Small intestine (tissue), 7 donors: ENCODE measurements around the gene EMILIN3. TPM values are rescaled to one million over a fixed set of nuclear protein-coding genes. Genes with fewer than 3 reads are reported as not detected.

Experiments used
- DNase-seq, 2 donors: peaks; one replicate each; pipeline versions ENCODE4 v3.0.0 to v3.0.0-alpha.2; 2013
- FAIRE-seq: peaks from 2 replicates; lab custom pipeline; 2012; peaks lifted over from hg19 to GRCh38; lab: Jason Lieb, UNC
- H3K27ac ChIP-seq, 3 donors: one replicate each; pipeline ENCODE4 v1.5.1; 2013; ENCODE audit warnings: low read length in 2 of 3, mild to moderate bottlenecking in 2 of 3, control low read depth in 1 of 3, inconsistent platforms in 1 of 3, low read depth in 1 of 3, moderate library complexity in 1 of 3
- H3K27me3 ChIP-seq, 3 donors: one replicate each; pipeline ENCODE4 v1.6.1; 2013; ENCODE audit warnings: low read length in 3 of 3, inconsistent platforms in 1 of 3; ENCODE audit not compliant: control insufficient read depth in 3 of 3, insufficient read depth in 3 of 3
- H3K36me3 ChIP-seq, 3 donors: one replicate each; pipeline ENCODE4 v1.6.1; 2013; ENCODE audit warnings: low read length in 3 of 3, inconsistent platforms in 1 of 3, low read depth in 1 of 3, mild to moderate bottlenecking in 1 of 3, moderate library complexity in 1 of 3; ENCODE audit not compliant: control insufficient read depth in 3 of 3, insufficient read depth in 2 of 3
- H3K4me1 ChIP-seq, 3 donors: one replicate each; pipeline ENCODE4 v1.6.1; 2013; ENCODE audit warnings: low read length in 2 of 3, inconsistent platforms in 1 of 3, low read depth in 1 of 3, mild to moderate bottlenecking in 1 of 3, moderate library complexity in 1 of 3; ENCODE audit not compliant: control insufficient read depth in 3 of 3, insufficient read depth in 2 of 3
- H3K4me3 ChIP-seq, 3 donors: one replicate each; pipeline ENCODE4 v1.5.1; 2013; ENCODE audit warnings: low read length in 3 of 3, control low read depth in 1 of 3, inconsistent platforms in 1 of 3, low read depth in 1 of 3, mild to moderate bottlenecking in 1 of 3, moderate library complexity in 1 of 3
- H3K9me3 ChIP-seq, 2 donors: one replicate each; pipeline ENCODE4 v1.6.1; 2013; ENCODE audit warnings: low read depth in 1 of 2, low read length in 1 of 2; ENCODE audit not compliant: control insufficient read depth in 2 of 2, insufficient read depth in 1 of 2
- WGBS, 3 donors: extraction: QIAGEN DNeasy Blood & Tissue Kit; methylation state at CpG; one replicate each; pipeline ENCODE4 v1.1.7; 2013; 5-methylcytosine and 5-hydroxymethylcytosine counted together
- polyA plus RNA-seq, 4 donors: library from polyadenylated mRNA; stranded (reverse) in 3 of 4; unstranded in 1 of 4; fragments of 200-250 nt in 3 of 4; fragments of 120-200 nt in 1 of 4; gene quantifications; one replicate each; pipeline versions ENCODE4 v1.2.1 to v1.2.3, GENCODE V29; 2013
- donor health status: healthy with polysubstance abuse.
- donor health status: control.
- donor health status: control.
- donor health status: Bipolar disorder and iron deficiency.
- donor health status: healthy.

The EMILIN3 gene
- polyA plus RNA-seq, 4 donors, result 0.54 to 2.6 (median 1.3) TPM

- Histone ChIP-seq H3K27me3 (no peaks in the 10 kb centered on the region), H3K4me1 (no peaks in the 10 kb centered on the region), H3K27ac (no peak overlapping the region), H3K9me3 (no peaks in the 10 kb centered on the region), H3K4me3 (no peak overlapping the region), H3K36me3 (peaks cover 5 to 84% (median 16%) of the 10 kb centered on the region in 3 donors)
- 71 to 84% (median 75%) methylated on average over 4 of the region's 4 CpGs for WGBS, 3 donors
- DNase-seq (no peak), FAIRE-seq (no peak)
Measured at GRCh38 chr20:41352106-41352505, 14.5 kb downstream of the EMILIN3 start.

DNA sequence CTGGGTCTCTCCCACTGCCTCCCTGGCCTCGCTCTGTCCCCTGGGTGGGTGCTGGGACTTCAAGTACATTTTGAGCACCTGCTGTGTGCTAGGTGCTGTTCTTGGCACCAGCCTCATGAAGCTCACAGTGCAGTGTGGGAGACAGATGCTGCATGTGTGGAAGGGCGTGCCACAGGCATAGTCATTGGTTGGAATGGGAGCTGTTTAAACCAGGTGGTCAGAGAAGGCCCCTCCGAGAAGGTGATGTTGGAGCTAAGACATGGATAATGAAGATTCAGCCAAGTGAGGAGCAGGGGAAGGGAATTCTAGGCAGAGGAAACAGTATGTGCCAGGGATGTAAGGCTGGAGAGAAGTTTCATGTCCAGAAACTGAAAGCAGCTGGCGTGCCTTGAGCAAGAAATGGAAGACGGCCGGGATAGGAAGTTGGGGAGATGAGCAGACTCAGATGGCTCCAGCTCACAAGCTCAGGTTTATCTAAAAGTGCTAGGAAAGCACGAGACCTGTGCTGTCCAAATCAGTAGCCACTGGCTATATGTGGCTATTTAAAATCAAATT is 16.1 kb downstream of the EMILIN3 start:
- no peak overlapping the region for H3K27ac ChIP-seq
- H3K36me3 ChIP-seq, result peaks cover 5 to 77% (median 14%) of the 10 kb centered on the region in 3 donors
- no peak overlapping the region for H3K4me3 ChIP-seq
- H3K27me3 ChIP-seq, result no peaks in the 10 kb centered on the region
- DNase-seq (no peak), FAIRE-seq (no peak)
- no peaks in the 10 kb centered on the region for H3K4me1 ChIP-seq
- H3K9me3 ChIP-seq, result no peaks in the 10 kb centered on the region
- 74 to 92% (median 84%) methylated on average over 7 of the region's 7 CpGs for WGBS, 3 donors

DNA sequence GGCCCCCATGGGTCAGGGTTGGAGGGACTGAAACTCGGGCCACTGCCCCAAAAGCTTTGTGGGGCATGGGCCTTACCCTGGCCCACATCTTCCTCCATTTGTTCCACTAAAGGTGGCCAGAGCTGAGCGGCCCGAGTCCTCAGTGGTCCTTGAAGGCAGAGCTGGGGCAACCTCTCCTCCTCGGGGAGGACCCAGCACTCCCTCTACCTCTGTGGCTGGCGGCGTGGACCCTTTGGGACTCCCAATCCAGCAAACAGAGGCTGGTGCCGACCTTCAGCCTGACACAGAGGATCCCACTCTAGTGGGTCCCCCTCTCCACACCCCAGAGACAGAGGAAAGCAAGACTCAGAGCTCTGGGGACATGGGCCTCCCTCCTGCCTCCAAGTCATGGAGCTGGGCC is 16.7 kb downstream of the EMILIN3 start:
- Histone ChIP-seq H3K4me1 (no peaks in the 10 kb centered on the region), H3K4me3 (no peak overlapping the region), H3K36me3 (peaks cover 5 to 77% (median 11%) of the 10 kb centered on the region in 3 donors), H3K27me3 (no peaks in the 10 kb centered on the region), H3K9me3 (no peaks in the 10 kb centered on the region), H3K27ac (no peak overlapping the region)
- no peak for FAIRE-seq
- WGBS, 3 donors, result 83 to 91% (median 90%) methylated on average over 7 of the region's 7 CpGs
- DNase-seq, result no peak

- no peak for FAIRE-seq
- Histone ChIP-seq H3K9me3 (no peaks in the 10 kb centered on the region), H3K27me3 (no peaks in the 10 kb centered on the region), H3K36me3 (peaks cover 2 to 76% (median 11%) of the 10 kb centered on the region in 3 donors), H3K4me3 (no peak overlapping the region), H3K4me1 (no peaks in the 10 kb centered on the region), H3K27ac (no peak overlapping the region)
- 75 to 89% (median 78%) methylated on average over 2 of the region's 2 CpGs for WGBS, 3 donors
- no peak for DNase-seq
Measured at GRCh38 chr20:41349266-41349665, 17.4 kb downstream of the EMILIN3 start.

DNA sequence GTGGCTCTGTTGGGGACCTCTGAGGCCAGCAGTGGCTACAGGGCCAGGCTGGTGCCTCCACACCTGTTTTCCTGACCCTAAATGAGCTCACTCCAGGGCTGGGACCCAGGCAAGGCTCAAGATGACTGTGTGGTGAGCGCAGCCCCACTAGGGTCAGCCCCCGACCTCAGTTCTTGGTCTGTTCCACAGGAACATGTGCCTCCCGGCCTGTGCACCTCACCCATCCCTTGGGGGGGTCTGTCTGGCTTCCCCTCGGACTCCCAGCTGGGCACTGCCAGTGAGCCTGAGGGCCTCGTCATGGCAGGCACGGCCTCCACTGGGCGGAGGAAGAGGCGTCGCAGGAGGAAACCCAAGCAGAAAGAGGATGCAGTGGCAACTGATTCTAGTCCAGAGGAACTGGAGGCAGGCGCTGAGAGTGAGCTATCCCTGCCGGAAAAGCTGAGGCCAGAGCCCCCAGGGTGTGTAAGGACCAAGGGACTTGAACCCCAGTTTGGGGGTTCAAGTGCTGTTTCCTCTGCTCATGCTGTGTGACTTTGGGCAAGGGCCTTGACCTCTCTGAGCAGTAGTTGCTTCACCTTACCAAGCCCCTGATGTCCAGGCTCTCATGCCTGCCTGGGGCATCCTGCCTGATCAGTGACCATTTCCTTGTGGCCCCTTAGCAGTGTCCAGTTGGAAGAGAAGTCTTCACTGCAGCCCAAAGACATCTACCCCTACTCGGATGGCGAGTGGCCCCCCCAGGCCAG is 18.0 kb downstream of the EMILIN3 start:
- H3K9me3 ChIP-seq, result no peaks in the 10 kb centered on the region
- H3K27me3 ChIP-seq, result no peaks in the 10 kb centered on the region
- no peak overlapping the region for H3K27ac ChIP-seq
- no peak for FAIRE-seq
- H3K4me1 ChIP-seq, result peaks cover 0 to under 1% (median 0%) of the 10 kb centered on the region in 3 donors
- peaks cover 2 to 72% (median 11%) of the 10 kb centered on the region in 3 donors for H3K36me3 ChIP-seq
- 86 to 95% (median 92%) methylated on average over 13 of the region's 13 CpGs for WGBS, 3 donors
- no peak for DNase-seq
- no peak overlapping the region for H3K4me3 ChIP-seq

DNA sequence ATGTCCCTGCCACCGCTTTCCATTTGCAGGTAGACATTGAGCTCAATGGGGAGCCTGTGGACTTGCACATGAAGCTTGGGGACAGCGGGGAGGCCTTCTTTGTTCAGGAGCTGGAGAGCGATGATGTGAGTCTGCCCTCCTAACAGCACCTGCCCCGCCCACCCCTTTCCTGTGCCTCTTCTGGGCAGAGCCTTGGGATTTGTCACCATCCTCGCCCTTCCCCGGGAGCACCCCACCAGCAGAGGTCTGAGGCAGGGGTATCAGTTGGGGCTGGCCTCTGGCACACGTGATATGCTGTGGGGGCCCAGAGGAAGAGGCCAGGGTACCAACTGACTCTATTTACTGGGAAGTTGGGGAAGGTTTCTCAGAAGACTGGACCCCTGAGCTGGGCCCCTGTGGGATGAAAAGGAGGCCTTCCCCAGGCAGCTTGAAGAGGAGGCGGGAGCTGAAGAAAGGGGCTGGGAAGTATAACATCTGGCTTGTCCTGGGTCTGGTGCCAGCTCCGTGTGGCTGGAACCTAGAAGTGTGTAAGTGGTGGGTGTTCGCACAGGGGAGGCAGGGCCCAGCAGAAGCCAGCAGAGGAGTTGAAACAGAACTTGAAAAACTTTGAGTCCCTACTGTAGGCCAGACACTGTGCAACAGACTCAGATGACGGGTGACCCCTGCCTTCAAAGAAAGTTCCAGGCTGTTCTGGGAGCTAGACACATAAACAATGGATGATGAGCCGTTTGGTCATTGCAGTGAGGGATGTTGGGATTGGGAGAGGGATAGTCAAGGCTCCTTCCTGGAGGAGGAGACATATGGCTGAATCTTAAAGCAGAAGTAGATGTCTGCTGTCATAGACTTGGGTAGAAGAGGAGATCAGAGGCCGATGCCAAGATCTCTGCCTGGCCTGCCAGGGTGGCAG is 18.8 kb downstream of the EMILIN3 start:
- DNase-seq, result no peak
- Histone ChIP-seq H3K27me3 (no peaks in the 10 kb centered on the region), H3K4me1 (peaks cover 0 to 9% (median 2%) of the 10 kb centered on the region in 3 donors), H3K4me3 (no peak overlapping the region), H3K27ac (no peak overlapping the region), H3K36me3 (peaks cover 2 to 68% (median 11%) of the 10 kb centered on the region in 3 donors), H3K9me3 (no peaks in the 10 kb centered on the region)
- FAIRE-seq, result no peak
- 76 to 89% (median 83%) methylated on average over 13 of the region's 13 CpGs for WGBS, 3 donors

- no peaks in the 10 kb centered on the region for H3K27me3 ChIP-seq
- H3K36me3 ChIP-seq, result peaks cover 2 to 57% (median 4%) of the 10 kb centered on the region in 3 donors
- 89 to 91% (median 90%) methylated on average over 17 of the region's 17 CpGs for WGBS, 3 donors
- FAIRE-seq (no peak), DNase-seq (no peak)
- no peaks in the 10 kb centered on the region for H3K9me3 ChIP-seq
- no peak overlapping the region for H3K27ac ChIP-seq
- peaks cover 0 to 23% (median 2%) of the 10 kb centered on the region in 3 donors for H3K4me1 ChIP-seq
- no peak overlapping the region for H3K4me3 ChIP-seq
Measured at GRCh38 chr20:41345729-41346067, 20.9 kb downstream of the EMILIN3 start.
